Measurements from ENCODE around the gene FAM168A. TPM values are rescaled to one million over a fixed set of nuclear protein-coding genes. Genes with fewer than 3 reads are reported as not detected.
A peak's percentile ranks its signal among the peaks of the same experiment; 100 is the strongest.

The FAM168A gene
- total RNA-seq, 1 donor from 2014 or later: 28.4 TPM

- Histone ChIP-seq H3K9me3 (replicated peaks) (no peaks in the 10 kb centered on the region), H3K4me1 (peaks cover 29% of the 10 kb centered on the region), H3K4me3 (no peak overlapping the region), H3K36me3 (no peaks in the 10 kb centered on the region), H3K27ac (replicated peaks) (peak overlapping the region; percentile 45), H3K27me3 (ENCODE audit: low read depth) (no peaks in the 10 kb centered on the region)
- TF ChIP-seq, protein P1, sequence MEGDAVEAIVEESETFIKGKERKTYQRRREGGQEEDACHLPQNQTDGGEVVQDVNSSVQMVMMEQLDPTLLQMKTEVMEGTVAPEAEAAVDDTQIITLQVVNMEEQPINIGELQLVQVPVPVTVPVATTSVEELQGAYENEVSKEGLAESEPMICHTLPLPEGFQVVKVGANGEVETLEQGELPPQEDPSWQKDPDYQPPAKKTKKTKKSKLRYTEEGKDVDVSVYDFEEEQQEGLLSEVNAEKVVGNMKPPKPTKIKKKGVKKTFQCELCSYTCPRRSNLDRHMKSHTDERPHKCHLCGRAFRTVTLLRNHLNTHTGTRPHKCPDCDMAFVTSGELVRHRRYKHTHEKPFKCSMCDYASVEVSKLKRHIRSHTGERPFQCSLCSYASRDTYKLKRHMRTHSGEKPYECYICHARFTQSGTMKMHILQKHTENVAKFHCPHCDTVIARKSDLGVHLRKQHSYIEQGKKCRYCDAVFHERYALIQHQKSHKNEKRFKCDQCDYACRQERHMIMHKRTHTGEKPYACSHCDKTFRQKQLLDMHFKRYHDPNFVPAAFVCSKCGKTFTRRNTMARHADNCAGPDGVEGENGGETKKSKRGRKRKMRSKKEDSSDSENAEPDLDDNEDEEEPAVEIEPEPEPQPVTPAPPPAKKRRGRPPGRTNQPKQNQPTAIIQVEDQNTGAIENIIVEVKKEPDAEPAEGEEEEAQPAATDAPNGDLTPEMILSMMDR (IDR thresholded peaks at IDR 0.05; ENCODE audit: borderline replicate concordance): no peak
- no peak for DNase-seq
- intact Hi-C loops (cut with micrococcal nuclease): no loop called here
Observed at GRCh38 chr11:73399159-73399590, 198.7 kb downstream of the FAM168A start.

DNA sequence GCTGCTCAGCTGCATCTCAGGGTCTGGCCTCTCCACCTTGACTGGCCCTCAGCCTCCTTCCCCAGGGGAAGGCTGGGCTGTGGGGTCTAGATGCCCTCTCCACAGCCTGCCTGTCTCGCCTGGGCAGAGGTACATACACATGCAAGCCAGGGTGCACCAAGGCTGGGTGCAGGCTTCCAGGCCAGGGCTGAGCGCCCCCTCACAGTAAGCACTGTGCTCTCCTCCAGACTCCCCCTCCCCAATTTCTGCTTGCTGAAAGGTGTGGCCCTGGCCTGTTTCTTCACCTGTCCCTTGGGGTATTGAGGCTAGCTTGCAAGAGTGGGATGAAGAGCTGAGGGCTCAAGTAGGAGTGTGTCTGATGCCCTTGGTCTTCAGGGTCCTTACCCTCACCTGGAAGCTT, 199.2 kb downstream of the FAM168A start:
- Histone ChIP-seq H3K4me1 (peaks cover 27% of the 10 kb centered on the region), H3K36me3 (no peaks in the 10 kb centered on the region), H3K27ac (replicated peaks) (peak overlapping the region; percentile 45), H3K4me3 (no peak overlapping the region), H3K27me3 (ENCODE audit: low read depth) (no peaks in the 10 kb centered on the region), H3K9me3 (replicated peaks) (no peaks in the 10 kb centered on the region)
- DNase-seq: no peak
- intact Hi-C loops (cut with micrococcal nuclease): no loop called here
- TF ChIP-seq, protein P1 (IDR thresholded peaks at IDR 0.05; ENCODE audit: borderline replicate concordance): no peak

- peaks cover 29% of the 10 kb centered on the region for H3K4me1 ChIP-seq
- H3K4me3 ChIP-seq: no peak overlapping the region
- TF ChIP-seq, protein P1 (IDR thresholded peaks at IDR 0.05; ENCODE audit: borderline replicate concordance): no peak
- no peak overlapping the region for H3K27ac ChIP-seq (replicated peaks)
- H3K36me3 ChIP-seq: no peaks in the 10 kb centered on the region
- no peak for DNase-seq
- no peaks in the 10 kb centered on the region for H3K27me3 ChIP-seq (ENCODE audit: low read depth)
- H3K9me3 ChIP-seq (replicated peaks): no peaks in the 10 kb centered on the region
- intact Hi-C loops (cut with micrococcal nuclease): no loop called here
Observed at GRCh38 chr11:73398132-73398526, 199.8 kb downstream of the FAM168A start.

GRCh38 chr11:73397468-73398131, 200.3 kb downstream of the FAM168A start:
- no peak overlapping the region for H3K4me3 ChIP-seq
- H3K9me3 ChIP-seq (replicated peaks): no peaks in the 10 kb centered on the region
- intact Hi-C loops (cut with micrococcal nuclease): no loop called here
- no peaks in the 10 kb centered on the region for H3K36me3 ChIP-seq
- TF ChIP-seq, protein P1 (IDR thresholded peaks at IDR 0.05; ENCODE audit: borderline replicate concordance): no peak
- H3K27me3 ChIP-seq (ENCODE audit: low read depth): no peaks in the 10 kb centered on the region
- H3K4me1 ChIP-seq: peaks cover 33% of the 10 kb centered on the region
- DNase-seq: no peak
- H3K27ac ChIP-seq (replicated peaks): no peak overlapping the region

DNA sequence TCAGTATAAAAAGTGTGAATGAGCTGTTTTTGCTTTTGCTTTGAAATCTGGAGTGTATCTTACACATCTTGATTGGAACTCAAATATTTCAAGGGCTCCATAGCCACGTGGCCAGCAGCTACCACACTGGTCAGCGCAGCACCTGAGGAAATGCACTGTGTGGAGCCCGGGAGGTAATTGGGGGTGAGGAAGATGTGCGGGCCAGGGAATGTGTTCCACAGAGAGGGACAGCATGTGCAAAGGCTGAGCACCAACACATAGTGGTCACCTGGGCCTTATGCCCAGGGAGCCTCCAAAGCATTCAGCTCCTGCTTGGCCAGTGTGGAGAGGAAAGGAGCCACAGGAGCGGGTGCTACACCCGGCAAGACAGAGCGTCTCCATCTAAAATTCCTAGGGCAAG, 200.9 kb downstream of the FAM168A start:
- Histone ChIP-seq H3K27ac (replicated peaks) (no peak overlapping the region), H3K9me3 (replicated peaks) (no peaks in the 10 kb centered on the region), H3K27me3 (ENCODE audit: low read depth) (no peaks in the 10 kb centered on the region), H3K4me1 (peaks cover 33% of the 10 kb centered on the region), H3K4me3 (no peak overlapping the region), H3K36me3 (no peaks in the 10 kb centered on the region)
- TF ChIP-seq, protein P1 (IDR thresholded peaks at IDR 0.05; ENCODE audit: borderline replicate concordance): no peak
- DNase-seq: no peak
- intact Hi-C loops (cut with micrococcal nuclease): no loop called here

Measured in left ventricle myocardium inferior (tissue), 1 donor.